Spleen (tissue), 11 donors: Measurements from ENCODE around the gene SRP68. TPM values are rescaled to one million over a fixed set of nuclear protein-coding genes. Genes with fewer than 3 reads are reported as not detected.
A peak's percentile ranks its signal among the peaks of the same experiment; 100 is the strongest.

Source experiments
- DNase-seq: peaks from one replicate; pipeline ENCODE4 v3.0.0-alpha.2; 2020
- H3K27ac ChIP-seq, 8 donors: fragments of 200-600 bp; sonication (generic) in 7 of 8; 1 replicate in 4 of 8; 2 replicates in 4 of 8; pipeline versions ENCODE4 v1.5.0 to v1.8.0; 2016 to 2021; ENCODE audit warnings: inconsistent platforms in 4 of 8, mild to moderate bottlenecking in 4 of 8, moderate library complexity in 1 of 8
- H3K27me3 ChIP-seq, 7 donors: fragments of 200-600 bp; sonication (generic) in 6 of 7; replicated peaks in 1 of 7; 1 replicate in 4 of 7; 2 replicates in 3 of 7; pipeline versions ENCODE4 v1.5.0 to v1.8.0; 2016 to 2021; ENCODE audit warnings: inconsistent platforms in 3 of 7, mild to moderate bottlenecking in 1 of 7
- H3K36me3 ChIP-seq, 6 donors: fragments of 200-600 bp; sonication (generic) in 5 of 6; 1 replicate in 4 of 6; 2 replicates in 2 of 6; pipeline versions ENCODE4 v1.5.0 to v1.8.0; 2016 to 2021; ENCODE audit warnings: inconsistent platforms in 2 of 6
- H3K4me1 ChIP-seq, 6 donors: fragments of 200-600 bp; sonication (generic) in 5 of 6; 1 replicate in 3 of 6; 2 replicates in 3 of 6; pipeline versions ENCODE4 v1.5.0 to v1.8.0; 2016 to 2021; ENCODE audit warnings: inconsistent platforms in 3 of 6
- H3K4me3 ChIP-seq, 8 donors: fragments of 200-600 bp; sonication (generic) in 7 of 8; 1 replicate in 4 of 8; 2 replicates in 4 of 8; pipeline versions ENCODE4 v1.5.0 to v1.8.0; 2016 to 2021; ENCODE audit warnings: inconsistent platforms in 4 of 8, mild to moderate bottlenecking in 4 of 8, moderate library complexity in 2 of 8
- H3K9me3 ChIP-seq, 8 donors: fragments of 200-600 bp; sonication (generic) in 7 of 8; 1 replicate in 4 of 8; 2 replicates in 4 of 8; pipeline versions ENCODE4 v1.5.0 to v1.8.0; 2016 to 2021; ENCODE audit warnings: inconsistent platforms in 4 of 8
- POLR2A ChIP-seq, 3 donors: fragments of 450-650 bp; IDR thresholded peaks; one replicate each; pipeline ENCODE4 v1.5.1; 2017; ENCODE audit warnings: antibody characterized with exemption in 3 of 3, mild to moderate bottlenecking in 1 of 3
- POLR2AphosphoS5 ChIP-seq, 3 donors: sonication (generic); formaldehyde crosslinking; IDR thresholded peaks; one replicate each; pipeline ENCODE4 v1.5.1; 2017; ENCODE audit warnings: antibody characterized with exemption in 3 of 3
- WGBS, 5 donors: extraction: QIAGEN DNeasy Blood & Tissue Kit in 3 of 5; methylation state at CpG; one replicate each; pipeline versions ENCODE4 v1.1.5 to v1.1.7; 2013 to 2018; 5-methylcytosine and 5-hydroxymethylcytosine counted together
- intact Hi-C: fragments of 100-400 bp; cut with DNase I; formaldehyde crosslinking; loops from one replicate; pipeline ENCODE4 v1.15.0; 2023; ENCODE audit warnings: low total_unique reads
- polyA plus RNA-seq, 3 donors: library from polyadenylated mRNA; stranded (reverse); fragments of 200-250 nt; gene quantifications; one replicate each; pipeline ENCODE4 v1.2.1, GENCODE V29; 2013
- total RNA-seq, 7 donors: library from RNA; depleted of rRNA in 3 of 7; stranded (reverse); fragments of >200 nt in 3 of 7; fragmentation: NEBNext Ultra II Directional in 4 of 7; extraction: Animal tissue kit (Norgen Biotek cat#: 25700) in 4 of 7; gene quantifications; one replicate each; pipeline versions ENCODE4 v1.1.0 to v1.2.1, GENCODE V29; 2016 to 2021
- TF ChIP-seq, protein P1 (sequence below), 11 experiments: fragments of 200-600 bp in 7 of 11; fragments of 450-650 bp in 4 of 11; sonication (generic) in 4 of 11; IDR thresholded peaks in 8 of 11; conservative IDR thresholded peaks in 3 of 11; 1 replicate in 7 of 11; 2 replicates in 4 of 11; pipeline versions ENCODE4 v1.4.0 to v1.8.0; 2016 to 2021; ENCODE audit warnings: antibody characterized with exemption in 11 of 11, inconsistent platforms in 4 of 11, mild to moderate bottlenecking in 1 of 11
- donor health status: healthy with polysubstance abuse.
- donor health status: DM: no; HTN: no; CAD: no; lungs with moderate emphysema.
- donor health status: DM: no; HTN: no; CAD: no.
- donor health status: Bipolar disorder and iron deficiency.
- donor health status: healthy.
- donor health status: DM: no; HTN: no; CAD: no.
- donor health status: DM: yes; HTN: yes; CAD: no.

Gene SRP68
- total and polyA plus RNA-seq, 10 donors: 24.5 to 62.0 (median 49.4) TPM

GRCh38 chr17:75996665-75997590, 75.4 kb downstream of the SRP68 start:
- no peaks in the 10 kb centered on the region for H3K9me3 ChIP-seq
- H3K36me3 ChIP-seq: peaks cover 0 to 59% (median 10%) of the 10 kb centered on the region in 6 donors
- peak; percentile 79 for DNase-seq
- no peaks in the 10 kb centered on the region for H3K27me3 ChIP-seq
- intact Hi-C loops: no loop called here
- 10 to 14% (median 11%) methylated on average over 18 of the region's 18 CpGs for WGBS, 5 donors
- peaks cover 12 to 45% (median 26%) of the 10 kb centered on the region in 6 donors for H3K4me1 ChIP-seq
- peak overlapping the region; percentile 13 to 73 (median 60) for H3K27ac ChIP-seq
- peak overlapping the region in 1 of 8 donors; percentile 30 for H3K4me3 ChIP-seq
- TF ChIP-seq POLR2A (IDR thresholded peaks at IDR 0.05) (no peak), POLR2AphosphoS5 (IDR thresholded peaks at IDR 0.05) (peak in 1 of 3 donors; percentile 42)
- TF ChIP-seq, protein P1, sequence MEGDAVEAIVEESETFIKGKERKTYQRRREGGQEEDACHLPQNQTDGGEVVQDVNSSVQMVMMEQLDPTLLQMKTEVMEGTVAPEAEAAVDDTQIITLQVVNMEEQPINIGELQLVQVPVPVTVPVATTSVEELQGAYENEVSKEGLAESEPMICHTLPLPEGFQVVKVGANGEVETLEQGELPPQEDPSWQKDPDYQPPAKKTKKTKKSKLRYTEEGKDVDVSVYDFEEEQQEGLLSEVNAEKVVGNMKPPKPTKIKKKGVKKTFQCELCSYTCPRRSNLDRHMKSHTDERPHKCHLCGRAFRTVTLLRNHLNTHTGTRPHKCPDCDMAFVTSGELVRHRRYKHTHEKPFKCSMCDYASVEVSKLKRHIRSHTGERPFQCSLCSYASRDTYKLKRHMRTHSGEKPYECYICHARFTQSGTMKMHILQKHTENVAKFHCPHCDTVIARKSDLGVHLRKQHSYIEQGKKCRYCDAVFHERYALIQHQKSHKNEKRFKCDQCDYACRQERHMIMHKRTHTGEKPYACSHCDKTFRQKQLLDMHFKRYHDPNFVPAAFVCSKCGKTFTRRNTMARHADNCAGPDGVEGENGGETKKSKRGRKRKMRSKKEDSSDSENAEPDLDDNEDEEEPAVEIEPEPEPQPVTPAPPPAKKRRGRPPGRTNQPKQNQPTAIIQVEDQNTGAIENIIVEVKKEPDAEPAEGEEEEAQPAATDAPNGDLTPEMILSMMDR (IDR thresholded peaks at IDR 0.05 in 8 of 11, conservative IDR thresholded peaks at IDR 0.05 in 3 of 11): no peak

DNA sequence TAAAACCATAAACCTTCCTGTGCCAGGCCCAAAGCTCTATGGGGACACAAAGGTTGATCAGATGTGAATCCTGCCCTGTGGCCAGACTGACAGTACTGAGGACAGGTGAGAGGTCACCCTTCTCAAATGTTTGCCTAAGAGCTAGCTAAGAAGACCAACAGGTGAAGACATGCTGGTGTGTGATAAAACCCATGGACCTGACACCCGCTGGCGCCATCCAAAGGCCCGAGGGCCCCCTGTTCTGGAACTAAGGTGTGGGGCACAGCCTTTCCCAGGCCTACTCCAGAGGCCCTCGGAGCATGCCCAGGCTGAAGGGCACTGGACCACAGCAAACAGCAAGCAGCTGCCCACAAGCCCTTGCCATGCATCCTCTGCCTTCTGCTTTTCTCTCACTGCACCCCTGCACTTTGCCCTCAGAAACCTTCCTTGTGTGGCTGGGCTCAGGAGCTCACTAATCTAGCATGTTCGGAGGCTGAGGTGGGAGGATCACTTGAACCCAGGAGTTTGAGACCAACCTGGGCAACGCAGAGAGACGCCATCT, 76.9 kb downstream of the SRP68 start:
- H3K27ac ChIP-seq: no peak overlapping the region
- 96 to 98% (median 98%) methylated on average over 7 of the region's 7 CpGs for WGBS, 5 donors
- peaks cover 0 to 61% (median 15%) of the 10 kb centered on the region in 6 donors for H3K36me3 ChIP-seq
- no peaks in the 10 kb centered on the region for H3K27me3 ChIP-seq
- peak; percentile 41 for DNase-seq
- no peak overlapping the region for H3K4me3 ChIP-seq
- H3K9me3 ChIP-seq: no peaks in the 10 kb centered on the region
- H3K4me1 ChIP-seq: peaks cover 12 to 51% (median 28%) of the 10 kb centered on the region in 6 donors
- intact Hi-C loops: no loop called here
- TF ChIP-seq, protein P1 (IDR thresholded peaks at IDR 0.05 in 8 of 11, conservative IDR thresholded peaks at IDR 0.05 in 3 of 11): no peak
- TF ChIP-seq POLR2A (IDR thresholded peaks at IDR 0.05) (no peak), POLR2AphosphoS5 (IDR thresholded peaks at IDR 0.05) (no peak)

GRCh38 chr17:75994802-75995370, 77.4 kb downstream of the SRP68 start:
- Histone ChIP-seq H3K9me3 (no peaks in the 10 kb centered on the region), H3K4me1 (peaks cover 12 to 45% (median 26%) of the 10 kb centered on the region in 6 donors), H3K4me3 (no peak overlapping the region), H3K27ac (no peak overlapping the region), H3K27me3 (no peaks in the 10 kb centered on the region), H3K36me3 (peaks cover 0 to 61% (median 13%) of the 10 kb centered on the region in 6 donors)
- WGBS, 5 donors: 94 to 97% (median 96%) methylated on average over 5 of the region's 5 CpGs
- intact Hi-C loops: no loop called here
- TF ChIP-seq, protein P1 (IDR thresholded peaks at IDR 0.05 in 8 of 11, conservative IDR thresholded peaks at IDR 0.05 in 3 of 11): no peak
- no peak for TF ChIP-seq POLR2AphosphoS5 (IDR thresholded peaks at IDR 0.05)
- no peak for TF ChIP-seq POLR2A (IDR thresholded peaks at IDR 0.05)
- no peak for DNase-seq
